Hepatocyte (in vitro differentiated cells): Measurements from ENCODE around the gene MGMT.

Experiments
- EZH2 ChIP-seq: fragments of 200-600 bp; sonication (generic); IDR thresholded peaks from 2 replicates; pipeline ENCODE4 v1.6.1; 2016; ENCODE audit warnings: antibody characterized with exemption, mild to moderate bottlenecking, borderline replicate concordance
- EZH2phosphoT487 ChIP-seq: fragments of 200-600 bp; sonication (generic); IDR thresholded peaks from one replicate; pipeline ENCODE4 v1.6.1; 2018; ENCODE audit warnings: antibody characterized with exemption, mild to moderate bottlenecking, low read depth, moderate library complexity; ENCODE audit not compliant: unreplicated experiment, severe bottlenecking
- TF ChIP-seq, protein P1 (sequence below): fragments of 200-600 bp; sonication (generic); IDR thresholded peaks from 2 replicates; pipeline ENCODE4 v1.5.1; 2016; ENCODE audit warnings: antibody characterized with exemption, mild to moderate bottlenecking; ENCODE audit not compliant: poor library complexity

DNA sequence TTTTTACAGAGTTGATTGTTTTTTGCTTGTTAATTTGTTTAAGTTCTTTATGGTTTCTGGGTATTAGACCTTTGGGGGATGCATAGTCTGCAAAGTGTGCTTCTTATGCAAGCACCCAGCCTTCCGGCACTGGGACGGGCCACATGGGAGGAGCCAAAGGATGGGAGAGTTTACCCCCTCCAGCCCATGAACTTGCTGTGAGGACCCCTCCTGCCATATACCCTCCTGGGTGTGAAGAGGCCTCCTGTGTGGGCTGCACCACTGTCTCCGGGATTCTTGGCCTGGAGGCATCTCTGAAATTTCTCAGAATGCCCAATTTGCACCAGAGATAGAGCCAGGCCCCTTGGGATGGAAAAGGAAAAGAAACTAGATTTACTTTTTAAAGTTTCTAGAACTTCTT, 150.7 kb downstream of the MGMT start:
- TF ChIP-seq, protein P1, sequence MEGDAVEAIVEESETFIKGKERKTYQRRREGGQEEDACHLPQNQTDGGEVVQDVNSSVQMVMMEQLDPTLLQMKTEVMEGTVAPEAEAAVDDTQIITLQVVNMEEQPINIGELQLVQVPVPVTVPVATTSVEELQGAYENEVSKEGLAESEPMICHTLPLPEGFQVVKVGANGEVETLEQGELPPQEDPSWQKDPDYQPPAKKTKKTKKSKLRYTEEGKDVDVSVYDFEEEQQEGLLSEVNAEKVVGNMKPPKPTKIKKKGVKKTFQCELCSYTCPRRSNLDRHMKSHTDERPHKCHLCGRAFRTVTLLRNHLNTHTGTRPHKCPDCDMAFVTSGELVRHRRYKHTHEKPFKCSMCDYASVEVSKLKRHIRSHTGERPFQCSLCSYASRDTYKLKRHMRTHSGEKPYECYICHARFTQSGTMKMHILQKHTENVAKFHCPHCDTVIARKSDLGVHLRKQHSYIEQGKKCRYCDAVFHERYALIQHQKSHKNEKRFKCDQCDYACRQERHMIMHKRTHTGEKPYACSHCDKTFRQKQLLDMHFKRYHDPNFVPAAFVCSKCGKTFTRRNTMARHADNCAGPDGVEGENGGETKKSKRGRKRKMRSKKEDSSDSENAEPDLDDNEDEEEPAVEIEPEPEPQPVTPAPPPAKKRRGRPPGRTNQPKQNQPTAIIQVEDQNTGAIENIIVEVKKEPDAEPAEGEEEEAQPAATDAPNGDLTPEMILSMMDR: no peak
- TF ChIP-seq EZH2 (no peak), EZH2phosphoT487 (no peak)
